Stromal cell of bone marrow (primary cell): ENCODE measurements around the gene PDE4D.

Experiments
- DNase-seq: peaks from one replicate; pipeline ENCODE4 v3.0.0-alpha.2; 2012; ENCODE audit warnings: low read depth

The PDE4D gene

DNA sequence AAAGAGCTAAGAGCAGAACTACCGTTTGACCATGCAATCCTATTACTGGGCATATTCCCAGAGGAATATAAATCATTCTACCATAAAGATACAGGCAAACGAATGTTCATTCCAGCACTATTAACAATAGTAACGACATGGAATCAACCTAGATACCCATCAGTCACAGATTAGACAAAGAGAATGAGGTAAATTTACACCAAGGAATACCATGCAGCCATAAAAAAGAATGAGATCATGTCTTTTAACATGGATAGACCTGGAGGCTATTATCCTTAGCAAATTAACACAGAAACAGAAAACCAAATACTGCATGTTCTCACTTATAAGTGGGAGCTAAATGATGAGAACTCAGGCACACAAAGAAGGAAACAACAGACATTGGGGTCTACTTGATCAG lies 641.9 kb downstream of the PDE4D start:
- DNase-seq: no peak

GRCh38 chr5:59249726-59250125 lies 643.8 kb downstream of the PDE4D start:
- no peak for DNase-seq

DNA sequence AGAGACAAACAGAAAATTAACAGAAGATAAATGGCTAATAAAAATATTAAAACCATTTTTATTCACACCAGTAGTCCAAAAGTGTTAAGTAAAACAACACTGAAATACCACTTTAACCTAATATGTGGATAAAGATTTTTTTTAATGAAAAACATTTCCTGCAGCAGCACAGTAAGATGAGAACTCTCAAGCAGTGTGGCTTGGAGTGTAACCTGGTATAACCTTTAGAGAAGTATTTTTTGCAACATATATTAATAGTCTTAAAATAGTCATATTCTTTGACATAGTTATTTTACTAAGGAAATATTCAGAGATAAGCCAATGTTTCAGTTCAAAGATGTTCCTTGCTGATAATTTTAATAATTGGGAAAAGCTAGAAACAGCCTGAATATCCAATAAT lies 644.4 kb downstream of the PDE4D start:
- DNase-seq: no peak

DNA sequence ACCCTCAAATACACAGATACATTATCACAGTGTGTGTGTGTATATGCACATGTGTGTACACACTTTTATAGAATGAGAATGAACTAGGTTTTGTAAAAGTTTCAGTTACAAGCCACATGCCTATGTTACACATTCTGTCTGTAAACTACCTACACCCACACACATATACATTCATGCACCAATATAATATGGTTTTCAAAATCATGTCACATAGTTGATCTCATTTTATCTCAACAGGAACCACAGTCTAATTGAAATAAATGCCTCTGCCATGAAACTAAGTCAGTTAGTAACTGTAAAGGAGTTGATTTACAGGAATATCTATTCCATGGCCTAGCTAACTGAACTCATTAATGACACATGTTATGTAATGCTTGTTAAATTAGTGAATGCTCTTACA lies 646.6 kb downstream of the PDE4D start:
- DNase-seq: no peak

DNA sequence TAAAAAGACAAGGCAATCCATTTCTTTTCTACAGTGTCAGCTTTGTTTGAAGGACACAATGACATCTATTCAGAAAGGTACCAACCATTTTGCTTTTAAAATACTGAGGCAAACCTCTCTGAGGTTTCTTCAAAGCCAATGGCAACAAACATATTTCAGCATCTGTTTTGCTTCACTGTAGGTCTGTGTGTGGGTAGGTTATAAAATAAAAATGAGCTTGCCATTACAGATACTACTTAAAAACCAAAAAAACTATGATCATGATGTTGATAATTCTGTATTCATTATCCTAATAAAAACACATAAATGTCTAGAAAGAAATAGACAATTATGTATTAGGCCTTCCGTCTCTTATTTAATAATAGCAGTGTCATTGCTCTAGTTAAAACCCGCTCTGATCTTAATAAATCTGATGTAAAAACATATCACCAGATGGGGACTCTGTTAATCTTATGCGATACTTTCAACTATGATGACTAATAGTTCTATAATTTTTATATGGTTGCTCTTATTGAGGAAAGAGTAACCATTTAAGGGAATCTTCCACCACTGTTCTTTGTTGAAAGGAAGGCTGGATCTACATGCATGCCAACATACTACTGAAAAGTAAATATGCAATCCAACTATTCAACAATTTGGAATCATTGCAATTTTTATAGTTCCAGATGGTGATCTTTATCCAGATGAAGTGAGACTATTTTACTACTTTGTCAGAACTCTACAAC lies 647.2 kb downstream of the PDE4D start:
- DNase-seq: no peak

- no peak for DNase-seq
Observed at GRCh38 chr5:59245198-59245597, 648.3 kb downstream of the PDE4D start.

DNA sequence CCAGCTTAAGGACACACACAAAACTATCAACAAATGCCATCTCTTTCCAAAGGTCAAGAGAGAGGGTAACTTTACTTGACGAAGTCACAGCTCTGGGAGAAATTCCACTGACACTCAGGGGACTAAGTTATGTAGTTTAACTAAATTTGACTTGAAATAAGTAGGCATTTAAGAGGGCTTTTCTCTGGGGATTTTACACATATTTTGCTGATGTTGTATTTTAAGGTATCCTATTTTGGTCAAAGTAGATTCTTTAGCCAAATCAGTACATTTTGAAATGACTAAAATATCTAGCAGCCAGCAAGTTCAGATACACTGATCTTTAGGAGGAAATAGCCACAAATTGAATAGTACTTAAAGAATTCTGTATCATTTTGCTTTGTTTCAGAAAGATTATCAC lies 652.0 kb downstream of the PDE4D start:
- DNase-seq: no peak

DNA sequence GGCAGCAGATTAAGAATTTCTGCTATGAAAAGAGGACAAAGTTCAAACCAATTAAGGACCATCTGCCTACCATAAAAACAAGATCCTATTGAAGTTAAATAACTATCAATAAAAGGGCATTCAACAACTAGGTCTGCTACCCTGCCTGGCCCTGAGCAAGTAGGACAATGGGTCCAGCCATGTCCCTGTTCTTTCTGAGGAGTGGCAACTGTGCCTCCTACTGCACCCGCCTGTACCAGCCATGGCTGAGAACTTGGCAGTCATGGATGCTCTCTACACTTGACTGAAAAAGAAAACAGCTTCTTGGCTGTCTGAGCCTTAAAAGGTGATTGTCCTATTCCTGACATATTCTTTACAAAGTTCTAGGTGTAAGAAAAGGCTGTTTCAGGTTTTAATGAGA lies 652.4 kb downstream of the PDE4D start:
- no peak for DNase-seq

GRCh38 chr5:59238126-59238902 lies 655.2 kb downstream of the PDE4D start:
- no peak for DNase-seq

DNA sequence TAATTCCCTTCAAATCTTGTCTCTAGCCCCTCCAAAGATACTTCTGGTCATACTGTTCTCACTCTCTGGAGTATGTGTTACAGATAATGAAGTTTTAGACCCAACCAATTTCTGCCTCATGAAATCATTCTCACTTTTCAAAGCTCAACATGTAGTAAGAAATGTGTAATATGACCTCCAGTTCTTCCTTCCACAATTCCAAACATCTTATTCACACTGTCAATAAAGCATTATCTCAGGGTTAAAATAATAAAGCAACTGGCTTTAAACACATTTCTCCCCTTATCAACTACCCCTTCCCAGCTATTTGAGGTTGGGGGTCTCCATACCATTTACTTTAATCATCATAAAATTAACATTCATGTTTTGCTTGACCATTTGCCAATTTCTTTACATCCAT lies 656.5 kb downstream of the PDE4D start:
- DNase-seq: no peak

DNA sequence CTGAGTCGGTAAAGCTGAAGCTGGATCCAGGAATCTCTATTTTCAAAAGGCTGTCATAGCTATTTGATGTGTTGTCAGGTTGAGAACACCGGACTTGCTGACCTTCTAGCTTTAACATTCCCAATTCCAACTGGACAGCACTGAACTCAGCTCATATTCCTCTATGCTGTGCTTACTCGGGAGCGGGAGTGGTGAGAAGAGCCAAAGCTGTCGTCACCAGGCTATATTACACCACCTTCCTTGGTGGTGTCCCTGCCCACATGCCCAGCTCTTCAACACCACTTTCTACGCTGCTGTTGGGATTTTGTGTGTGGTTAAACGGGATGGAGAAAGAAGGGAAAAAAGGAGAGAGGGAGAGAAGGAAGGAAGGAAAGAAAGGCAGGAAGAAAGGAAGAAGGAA lies 657.1 kb downstream of the PDE4D start:
- no peak for DNase-seq

- DNase-seq: no peak
Observed at GRCh38 chr5:59234236-59234635, 659.3 kb downstream of the PDE4D start.

GRCh38 chr5:59231221-59231931 lies 662.1 kb downstream of the PDE4D start:
- no peak for DNase-seq

- DNase-seq: no peak
Observed at GRCh38 chr5:59222687-59223511, 670.6 kb downstream of the PDE4D start.

- no peak for DNase-seq
Observed at GRCh38 chr5:59221769-59222168, 671.8 kb downstream of the PDE4D start.

- DNase-seq: no peak
Observed at GRCh38 chr5:59218424-59219045, 675.0 kb downstream of the PDE4D start.

GRCh38 chr5:59216841-59217240 lies 676.7 kb downstream of the PDE4D start:
- DNase-seq: no peak

GRCh38 chr5:59212596-59212995 lies 680.9 kb downstream of the PDE4D start:
- DNase-seq: no peak

GRCh38 chr5:59209758-59210359 lies 683.7 kb downstream of the PDE4D start:
- DNase-seq: no peak

DNA sequence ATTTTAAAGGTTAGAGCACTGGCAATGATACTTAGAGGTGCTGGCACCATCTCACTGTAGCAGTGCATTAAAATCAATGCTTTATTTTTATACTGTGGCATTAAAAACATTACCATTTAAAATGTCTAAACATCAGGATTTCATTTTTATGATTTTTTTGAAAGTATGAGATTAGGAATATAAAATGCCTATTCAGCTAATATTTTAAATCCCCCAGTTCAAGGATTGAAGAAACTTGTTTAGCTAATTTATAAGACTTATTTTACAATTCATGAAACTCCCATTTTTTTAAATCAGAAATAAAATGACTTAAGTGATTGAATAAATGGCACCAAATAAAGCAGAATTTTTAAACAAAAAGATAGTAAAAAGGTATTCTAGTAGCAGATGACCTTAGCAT lies 685.1 kb downstream of the PDE4D start:
- DNase-seq: no peak

DNA sequence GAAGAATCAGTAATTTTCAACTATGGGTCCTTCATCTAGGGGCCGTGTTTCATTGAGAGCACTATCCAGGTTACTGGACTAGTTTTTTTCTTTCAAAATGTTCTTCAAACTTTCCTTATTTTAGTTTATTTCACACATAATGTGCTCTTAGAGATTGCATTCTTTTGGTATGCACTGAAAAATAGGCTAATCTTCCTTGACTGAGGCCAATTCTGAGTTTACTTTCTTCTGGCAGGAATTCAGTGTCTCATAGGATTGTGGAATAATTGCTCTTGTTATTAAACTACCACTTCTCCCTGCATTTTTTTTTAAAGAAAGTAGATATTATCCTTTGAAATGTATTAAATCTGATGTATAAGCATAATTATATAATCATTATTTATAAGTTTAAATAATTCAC lies 686.1 kb downstream of the PDE4D start:
- DNase-seq: no peak
